Loucy (cell line): ENCODE results near the gene NOP58.

Experiments used
- H2AFZ ChIP-seq: fragments of 200-600 bp; sonication (generic); 2 replicates; pipeline ENCODE4 v1.6.0; 2016; ENCODE audit warnings: antibody characterized with exemption, mild to moderate bottlenecking, low read length, moderate library complexity
- H3F3A ChIP-seq: fragments of 200-600 bp; 2 replicates; pipeline ENCODE4 v1.6.0; 2016; ENCODE audit warnings: antibody characterized with exemption, low read depth, mild to moderate bottlenecking
- H3K27me3 ChIP-seq: fragments of 200-600 bp; sonication (generic); 2 replicates; pipeline ENCODE4 v1.6.1; 2014; ENCODE audit warnings: low read length, mild to moderate bottlenecking; ENCODE audit not compliant: insufficient read depth, poor library complexity, severe bottlenecking
- H3K36me3 ChIP-seq: fragments of 200-600 bp; sonication (generic); 2 replicates; pipeline ENCODE4 v1.6.1; 2016; ENCODE audit warnings: low read length; ENCODE audit not compliant: insufficient read depth
- H3K4me1 ChIP-seq: fragments of 200-600 bp; sonication (generic); 2 replicates; pipeline ENCODE4 v1.5.1; 2014; ENCODE audit warnings: low read length, mild to moderate bottlenecking; ENCODE audit not compliant: insufficient read depth, poor library complexity, severe bottlenecking
- H3K4me2 ChIP-seq: fragments of 200-600 bp; sonication (generic); 2 replicates; pipeline ENCODE4 v1.6.0; 2014; ENCODE audit warnings: antibody characterized with exemption, low read length, low read depth, mild to moderate bottlenecking; ENCODE audit not compliant: poor library complexity, severe bottlenecking
- H3K4me3 ChIP-seq: fragments of 200-600 bp; sonication (generic); 2 replicates; pipeline ENCODE4 v1.5.1; 2014; ENCODE audit warnings: low read length, mild to moderate bottlenecking, mixed read lengths; ENCODE audit not compliant: poor library complexity, severe bottlenecking
- H3K79me2 ChIP-seq: fragments of 200-600 bp; sonication (generic); 2 replicates; pipeline ENCODE4 v1.6.1; 2014; ENCODE audit warnings: low read length; ENCODE audit not compliant: insufficient read depth
- H3K9ac ChIP-seq: fragments of 200-600 bp; sonication (generic); 2 replicates; pipeline ENCODE4 v1.6.0; 2014; ENCODE audit warnings: mild to moderate bottlenecking, low read depth, low read length, moderate library complexity; ENCODE audit not compliant: poor library complexity, severe bottlenecking
- H3K9me2 ChIP-seq: fragments of 200-600 bp; sonication (generic); replicated peaks from 2 replicates; pipeline ENCODE4 v1.6.1; 2016; ENCODE audit warnings: low read depth, low read length, mixed read lengths
- H3K9me3 ChIP-seq: fragments of 200-600 bp; sonication (generic); 2 replicates; pipeline ENCODE4 v1.6.1; 2014; ENCODE audit warnings: mild to moderate bottlenecking, antibody characterized with exemption, low read length, low read depth; ENCODE audit not compliant: insufficient read depth
- H4K20me1 ChIP-seq: fragments of 200-600 bp; sonication (generic); 2 replicates; pipeline ENCODE4 v1.6.0; 2014; ENCODE audit warnings: antibody characterized with exemption, low read length, mild to moderate bottlenecking; ENCODE audit not compliant: insufficient read depth, poor library complexity, severe bottlenecking
- EZH2phosphoT487 ChIP-seq: fragments of 200-600 bp; IDR thresholded peaks from 2 replicates; pipeline ENCODE4 v1.6.1; 2018; ENCODE audit warnings: antibody characterized with exemption, mild to moderate bottlenecking, moderate library complexity, borderline replicate concordance
- TF ChIP-seq, protein P1 (sequence below): fragments of 200-600 bp; sonication (generic); conservative IDR thresholded peaks from 2 replicates; pipeline ENCODE4 v1.5.1; 2014; ENCODE audit warnings: mild to moderate bottlenecking, antibody characterized with exemption, low read length

The NOP58 gene

DNA sequence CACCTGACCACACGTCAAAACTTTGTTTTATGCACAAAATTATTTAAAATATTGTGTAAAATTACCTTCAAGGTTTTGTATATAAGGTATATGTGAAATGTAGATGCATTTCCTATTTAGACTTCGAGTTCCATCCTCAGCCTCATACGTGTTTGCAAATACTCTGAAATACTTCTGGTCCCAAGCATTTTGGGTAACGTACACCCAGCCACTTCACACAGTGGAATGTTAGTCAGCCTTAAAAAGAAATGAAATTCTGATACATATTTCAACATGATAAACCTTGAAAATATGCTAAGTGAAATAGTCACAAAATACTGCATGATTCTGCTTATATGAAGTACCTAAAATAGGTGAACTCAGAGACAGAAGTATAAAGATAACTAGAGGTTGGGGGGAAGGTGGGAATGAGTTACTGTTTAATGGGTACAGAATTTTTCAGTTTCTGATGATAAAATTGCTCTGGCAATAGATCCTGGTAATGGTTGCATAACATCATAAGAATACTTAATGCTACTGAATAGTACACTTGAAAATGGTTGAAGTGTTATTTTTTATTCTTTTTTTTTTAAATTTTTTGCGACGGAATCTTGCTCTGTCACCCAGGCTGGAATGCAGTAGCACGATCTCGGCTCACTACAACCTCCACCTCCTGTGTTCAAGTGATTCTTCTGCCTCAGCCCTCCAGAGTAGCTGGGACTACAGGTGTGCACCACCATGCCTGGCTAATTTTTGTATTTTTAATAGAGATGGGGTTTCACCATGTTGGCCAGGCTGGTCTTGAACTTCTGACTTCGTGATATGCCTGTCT is 24.0 kb downstream of the NOP58 start:
- no peaks in the 10 kb centered on the region for H3K79me2 ChIP-seq
- no peak overlapping the region for H3K4me2 ChIP-seq
- H3F3A ChIP-seq = peaks cover 3% of the 10 kb centered on the region; the same call in 1 of the 2 replicates
- no peaks in the 10 kb centered on the region for H3K9me2 ChIP-seq
- H3K36me3 ChIP-seq = peaks cover 95% of the 10 kb centered on the region
- H3K27me3 ChIP-seq = no peaks in the 10 kb centered on the region
- H4K20me1 ChIP-seq = peaks cover 8% of the 10 kb centered on the region
- TF ChIP-seq EZH2phosphoT487 = no peak
- TF ChIP-seq, protein P1, sequence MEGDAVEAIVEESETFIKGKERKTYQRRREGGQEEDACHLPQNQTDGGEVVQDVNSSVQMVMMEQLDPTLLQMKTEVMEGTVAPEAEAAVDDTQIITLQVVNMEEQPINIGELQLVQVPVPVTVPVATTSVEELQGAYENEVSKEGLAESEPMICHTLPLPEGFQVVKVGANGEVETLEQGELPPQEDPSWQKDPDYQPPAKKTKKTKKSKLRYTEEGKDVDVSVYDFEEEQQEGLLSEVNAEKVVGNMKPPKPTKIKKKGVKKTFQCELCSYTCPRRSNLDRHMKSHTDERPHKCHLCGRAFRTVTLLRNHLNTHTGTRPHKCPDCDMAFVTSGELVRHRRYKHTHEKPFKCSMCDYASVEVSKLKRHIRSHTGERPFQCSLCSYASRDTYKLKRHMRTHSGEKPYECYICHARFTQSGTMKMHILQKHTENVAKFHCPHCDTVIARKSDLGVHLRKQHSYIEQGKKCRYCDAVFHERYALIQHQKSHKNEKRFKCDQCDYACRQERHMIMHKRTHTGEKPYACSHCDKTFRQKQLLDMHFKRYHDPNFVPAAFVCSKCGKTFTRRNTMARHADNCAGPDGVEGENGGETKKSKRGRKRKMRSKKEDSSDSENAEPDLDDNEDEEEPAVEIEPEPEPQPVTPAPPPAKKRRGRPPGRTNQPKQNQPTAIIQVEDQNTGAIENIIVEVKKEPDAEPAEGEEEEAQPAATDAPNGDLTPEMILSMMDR = no peak
- no peaks in the 10 kb centered on the region for H3K4me1 ChIP-seq
- no peak overlapping the region for H3K4me3 ChIP-seq
- H3K9ac ChIP-seq = no peak overlapping the region
- no peaks in the 10 kb centered on the region for H3K9me3 ChIP-seq
- no peak overlapping the region for H2AFZ ChIP-seq

DNA sequence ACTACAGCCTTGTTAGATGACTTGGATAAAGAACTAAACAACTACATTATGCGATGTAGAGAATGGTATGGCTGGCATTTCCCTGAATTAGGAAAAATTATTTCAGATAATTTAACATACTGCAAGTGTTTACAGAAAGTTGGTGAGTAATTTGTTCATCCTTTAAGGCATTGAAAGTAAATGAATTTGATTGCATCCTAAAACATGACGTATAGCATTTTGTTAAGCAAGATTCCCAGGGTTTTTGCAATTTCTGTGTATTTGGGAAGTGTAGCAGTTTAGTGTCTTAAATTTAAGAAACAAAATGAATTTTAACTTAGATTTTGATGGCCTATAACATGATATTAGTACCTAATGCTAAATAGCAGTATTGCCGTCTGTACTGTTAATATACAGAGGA is 24.8 kb downstream of the NOP58 start:
- H3K4me2 ChIP-seq = no peak overlapping the region
- peaks cover 94% of the 10 kb centered on the region for H3K36me3 ChIP-seq
- H3F3A ChIP-seq = peaks cover 3% of the 10 kb centered on the region; the same call in 1 of the 2 replicates
- no peaks in the 10 kb centered on the region for H3K9me2 ChIP-seq
- no peak overlapping the region for H2AFZ ChIP-seq
- H3K9me3 ChIP-seq = no peaks in the 10 kb centered on the region
- H3K27me3 ChIP-seq = no peaks in the 10 kb centered on the region
- H4K20me1 ChIP-seq = peaks cover 8% of the 10 kb centered on the region
- H3K79me2 ChIP-seq = no peaks in the 10 kb centered on the region
- H3K9ac ChIP-seq = no peak overlapping the region
- H3K4me1 ChIP-seq = no peaks in the 10 kb centered on the region
- TF ChIP-seq, protein P1 = no peak
- no peak for TF ChIP-seq EZH2phosphoT487
- H3K4me3 ChIP-seq = no peak overlapping the region

DNA sequence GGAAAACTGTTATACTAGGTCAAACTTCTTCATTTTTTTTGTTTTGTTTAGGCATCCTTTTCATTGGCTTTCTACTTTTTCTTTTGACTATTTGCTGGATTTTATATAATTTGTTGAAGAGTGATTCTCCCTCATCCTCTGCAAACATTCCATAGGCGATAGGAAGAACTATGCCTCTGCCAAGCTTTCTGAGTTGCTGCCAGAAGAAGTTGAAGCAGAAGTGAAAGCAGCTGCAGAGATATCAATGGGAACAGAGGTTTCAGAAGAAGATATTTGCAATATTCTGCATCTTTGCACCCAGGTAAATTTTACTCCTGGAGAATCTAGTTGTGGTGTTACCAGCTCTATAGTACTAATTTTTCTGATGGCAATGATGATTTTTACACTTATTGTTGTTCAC is 25.4 kb downstream of the NOP58 start:
- peaks cover 8% of the 10 kb centered on the region for H4K20me1 ChIP-seq
- H3K9me3 ChIP-seq = no peaks in the 10 kb centered on the region
- no peaks in the 10 kb centered on the region for H3K79me2 ChIP-seq
- H3K27me3 ChIP-seq = no peaks in the 10 kb centered on the region
- TF ChIP-seq, protein P1 = no peak
- no peak overlapping the region for H3K4me3 ChIP-seq
- H3K36me3 ChIP-seq = peaks cover 94% of the 10 kb centered on the region
- H3F3A ChIP-seq = peaks cover 3% of the 10 kb centered on the region; the same call in 1 of the 2 replicates
- H3K9me2 ChIP-seq = no peaks in the 10 kb centered on the region
- H3K4me1 ChIP-seq = no peaks in the 10 kb centered on the region
- no peak overlapping the region for H2AFZ ChIP-seq
- no peak overlapping the region for H3K9ac ChIP-seq
- H3K4me2 ChIP-seq = no peak overlapping the region
